GM21717 (cell line): ENCODE measurements around the gene WDR1.

ENCODE experiments used
- ATAC-seq: cut with Tn5 transposase; IDR thresholded peaks from one replicate; pipeline ENCODE4 v1.9.1; 2021; ENCODE audit warnings: mild to moderate bottlenecking, moderate library complexity; ENCODE audit not compliant: unreplicated experiment

Gene WDR1

DNA sequence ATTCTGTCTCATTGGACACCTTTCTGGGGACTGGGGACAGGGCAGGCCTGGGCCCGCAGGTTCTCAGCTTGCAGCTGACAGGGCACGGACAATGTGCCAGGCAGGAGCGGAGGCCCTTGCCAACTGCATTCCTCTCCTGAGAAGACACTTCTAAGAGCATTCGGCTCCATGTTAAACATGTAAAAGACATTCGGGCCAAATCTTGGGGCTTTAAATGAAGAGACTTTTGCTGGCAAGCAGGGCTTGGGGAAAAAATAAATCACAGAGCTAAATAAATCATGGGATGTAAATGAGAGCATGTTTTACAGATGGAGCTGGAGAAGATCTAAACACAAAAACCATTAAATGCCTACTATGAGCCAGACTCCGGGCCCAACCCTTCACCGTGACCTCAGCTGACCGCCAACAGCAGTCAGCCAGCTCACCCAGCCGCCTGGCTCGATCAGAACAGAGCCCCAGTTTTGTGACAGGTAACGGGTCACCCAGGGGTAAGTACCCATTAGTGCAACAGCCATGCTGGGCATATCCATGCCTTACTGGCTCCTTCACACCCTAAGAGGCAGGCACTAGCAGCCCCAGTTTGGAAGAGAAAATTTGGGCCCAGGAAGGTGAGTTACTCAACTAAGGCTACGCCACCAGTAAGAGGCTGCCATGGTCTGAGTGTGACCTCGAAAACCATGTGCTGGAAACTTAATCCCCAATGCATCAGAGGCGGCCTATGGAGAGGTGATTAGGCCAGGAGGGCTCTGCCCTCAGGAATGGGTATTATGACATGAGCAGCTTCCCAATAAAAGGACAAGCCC is 14.7 kb downstream of the WDR1 start:
- no peak for ATAC-seq

GRCh38 chr4:10100734-10101216 is 15.8 kb downstream of the WDR1 start:
- ATAC-seq = no peak

DNA sequence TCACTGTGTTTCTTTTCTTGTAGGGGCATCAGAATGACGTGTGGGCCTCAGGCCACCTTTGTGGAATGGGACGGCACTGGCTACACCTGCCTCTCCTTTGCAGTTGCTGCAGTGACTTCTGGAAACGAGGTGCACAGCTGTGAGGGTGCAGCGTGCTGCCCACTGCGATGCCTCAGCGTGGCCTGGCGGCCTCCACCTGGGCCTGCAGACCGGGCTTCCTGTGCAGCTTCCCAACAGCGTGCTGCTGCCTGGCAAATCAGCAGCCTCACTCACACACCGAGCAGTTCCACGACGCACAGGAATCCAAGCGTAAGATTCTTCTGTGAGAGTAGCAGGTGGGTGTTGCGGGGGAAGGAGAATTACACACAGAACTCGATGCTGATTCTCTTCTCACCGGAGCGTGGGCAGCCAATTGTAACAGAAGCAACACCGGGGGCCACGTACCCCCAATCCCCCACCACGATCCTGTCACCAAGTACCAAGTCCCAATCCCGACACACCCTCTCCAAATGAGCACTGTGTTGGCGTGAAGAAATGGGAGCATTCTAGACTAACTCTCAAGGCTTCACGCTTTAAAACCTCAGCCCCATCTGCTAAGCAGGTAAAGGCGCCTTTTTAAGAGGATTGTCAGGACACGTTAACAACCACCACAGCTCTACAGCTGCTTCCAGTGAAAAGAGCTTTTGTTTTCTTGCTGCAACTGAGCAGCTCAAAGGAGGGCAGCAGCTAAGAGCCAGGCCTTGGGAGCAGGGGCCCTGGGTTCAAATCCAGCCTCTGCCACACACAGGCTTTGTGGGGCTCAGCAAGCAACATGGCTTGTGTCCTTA is 16.9 kb downstream of the WDR1 start:
- ATAC-seq = no peak

DNA sequence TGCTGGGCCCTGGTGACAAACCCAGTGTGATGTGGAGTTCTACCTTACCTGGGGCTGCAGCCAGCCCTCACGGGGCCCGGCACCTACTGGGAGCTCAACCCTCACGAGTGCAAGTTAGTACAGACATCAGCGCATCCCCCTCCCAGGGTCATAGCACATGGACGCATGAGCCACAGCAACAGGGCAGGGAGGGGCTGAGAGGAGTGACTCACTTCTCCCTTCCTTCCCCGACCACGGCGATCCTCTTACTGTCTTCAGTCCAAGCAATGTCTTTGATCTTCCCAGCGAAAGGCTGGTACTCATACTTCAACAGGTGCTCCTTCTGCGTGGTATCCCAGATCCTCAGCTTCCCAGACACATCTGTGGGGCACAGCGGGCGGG is 17.8 kb downstream of the WDR1 start:
- no peak for ATAC-seq

DNA sequence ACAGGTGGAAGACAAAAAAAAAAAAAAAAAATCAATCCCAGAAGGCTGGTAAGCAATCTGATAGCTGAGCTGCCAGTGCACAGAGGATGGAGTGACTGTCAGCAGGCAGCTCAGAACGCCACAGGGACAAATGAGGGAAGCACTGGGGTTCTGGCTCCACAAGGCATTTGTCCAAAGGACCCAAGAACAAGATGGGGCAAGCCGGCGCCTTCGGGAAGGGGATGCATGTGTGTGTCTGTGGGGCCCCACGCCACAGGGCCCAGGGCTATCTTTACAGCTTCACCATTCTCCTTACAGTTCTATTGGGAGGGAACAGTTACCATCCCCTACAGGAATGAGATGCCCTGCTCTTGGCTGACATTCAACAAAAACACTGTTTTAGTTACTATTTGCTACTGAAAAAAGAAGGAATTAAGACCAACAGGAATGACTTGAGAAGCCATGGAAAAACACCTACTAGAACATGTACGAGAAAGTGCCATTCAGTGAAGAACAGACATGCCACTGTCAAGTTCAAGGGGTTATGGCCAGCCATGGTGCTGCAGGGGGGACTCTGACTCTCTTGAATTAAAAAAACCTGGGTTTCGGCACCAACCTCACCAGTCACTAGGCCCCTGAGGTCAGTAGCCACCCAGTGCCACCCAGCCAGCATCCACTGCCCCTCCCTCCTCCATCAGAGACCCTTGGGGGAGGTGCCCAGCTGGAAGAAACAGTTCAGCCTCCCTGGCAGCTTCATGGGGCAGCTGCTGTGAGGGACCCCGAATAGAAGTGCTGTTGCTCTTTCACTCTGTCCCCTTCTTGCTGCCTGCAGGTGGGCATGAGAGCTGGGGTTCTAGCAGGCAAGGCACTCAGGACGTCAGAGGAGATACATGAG is 18.5 kb downstream of the WDR1 start:
- no peak for ATAC-seq

DNA sequence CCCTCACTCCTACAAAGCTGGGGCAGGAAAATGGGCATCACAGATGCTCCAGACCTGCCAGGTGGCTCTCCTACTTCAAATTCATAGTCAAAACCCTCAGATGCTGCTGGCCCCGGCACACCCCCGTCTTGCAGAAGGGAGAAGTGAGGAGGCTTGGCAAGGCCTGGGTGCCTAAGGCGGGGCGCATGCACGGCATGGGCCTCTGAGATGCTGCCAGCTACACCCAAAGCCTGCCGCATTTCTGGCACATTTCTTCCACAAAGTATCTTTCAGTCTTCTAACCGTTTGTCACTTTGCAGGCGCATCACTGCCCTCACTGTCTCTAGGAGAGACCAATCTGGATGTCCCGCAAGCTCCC is 19.6 kb downstream of the WDR1 start:
- no peak for ATAC-seq

DNA sequence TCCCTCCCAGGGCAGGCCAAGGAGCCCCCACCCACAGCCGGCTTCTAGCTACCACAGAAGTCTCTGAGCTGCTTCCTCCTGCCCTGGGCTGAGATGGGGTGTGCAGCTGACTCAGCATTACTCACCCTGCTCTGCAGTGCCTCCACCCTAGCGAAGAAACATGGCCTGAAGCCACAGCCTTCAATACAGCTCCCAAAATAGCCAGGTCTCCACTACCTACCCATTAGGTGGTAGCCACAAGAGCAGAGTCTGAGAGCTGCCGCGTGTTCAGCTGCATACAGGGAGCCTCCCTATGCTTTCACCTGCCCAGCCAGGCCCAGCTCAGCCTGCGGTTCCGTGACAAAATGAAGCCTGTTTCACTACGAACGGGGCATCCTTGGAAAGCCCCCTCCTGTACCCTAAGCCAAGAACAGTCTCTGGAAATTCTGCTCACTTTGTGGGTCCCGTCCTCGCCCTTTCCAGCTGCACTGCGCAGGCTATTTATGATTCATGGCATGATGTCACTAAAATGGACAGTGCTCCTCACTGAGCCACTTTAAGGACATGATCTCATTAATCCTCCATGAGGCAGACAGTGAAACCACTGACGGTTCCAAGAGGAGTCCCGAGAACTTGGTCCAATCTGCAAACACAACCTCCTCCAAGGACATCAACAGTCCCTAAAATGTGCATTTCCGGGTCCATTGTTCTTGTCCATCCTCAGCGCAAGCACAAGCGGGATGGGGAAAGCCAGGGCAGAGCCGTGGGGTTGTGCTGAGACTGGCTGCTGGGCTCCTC is 20.2 kb downstream of the WDR1 start:
- ATAC-seq = peak; percentile 82

GRCh38 chr4:10095296-10095991 is 21.2 kb downstream of the WDR1 start:
- peak; percentile 6 for ATAC-seq

GRCh38 chr4:10094841-10095240 is 21.8 kb downstream of the WDR1 start:
- ATAC-seq = no peak

GRCh38 chr4:10093801-10094552 is 22.6 kb downstream of the WDR1 start:
- no peak for ATAC-seq

DNA sequence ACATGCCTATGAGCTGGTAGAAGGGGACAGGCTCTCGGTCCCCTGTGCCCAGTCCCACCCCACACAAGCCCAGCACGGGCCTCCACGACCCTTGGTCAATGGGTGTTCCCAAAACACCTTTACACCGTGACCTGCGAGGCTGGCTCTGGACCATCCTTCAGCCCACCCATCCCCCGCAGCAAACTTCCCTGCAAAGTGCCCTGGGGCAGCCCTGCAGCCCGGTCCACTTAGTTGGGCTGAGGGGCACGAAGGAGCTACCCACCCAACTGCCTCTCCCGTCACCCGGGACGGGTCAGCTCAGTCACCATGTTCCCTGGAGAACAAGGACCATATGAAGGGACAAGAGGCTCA is 23.4 kb downstream of the WDR1 start:
- no peak for ATAC-seq

- no peak for ATAC-seq
Observed at GRCh38 chr4:10092481-10093270, 23.9 kb downstream of the WDR1 start.

DNA sequence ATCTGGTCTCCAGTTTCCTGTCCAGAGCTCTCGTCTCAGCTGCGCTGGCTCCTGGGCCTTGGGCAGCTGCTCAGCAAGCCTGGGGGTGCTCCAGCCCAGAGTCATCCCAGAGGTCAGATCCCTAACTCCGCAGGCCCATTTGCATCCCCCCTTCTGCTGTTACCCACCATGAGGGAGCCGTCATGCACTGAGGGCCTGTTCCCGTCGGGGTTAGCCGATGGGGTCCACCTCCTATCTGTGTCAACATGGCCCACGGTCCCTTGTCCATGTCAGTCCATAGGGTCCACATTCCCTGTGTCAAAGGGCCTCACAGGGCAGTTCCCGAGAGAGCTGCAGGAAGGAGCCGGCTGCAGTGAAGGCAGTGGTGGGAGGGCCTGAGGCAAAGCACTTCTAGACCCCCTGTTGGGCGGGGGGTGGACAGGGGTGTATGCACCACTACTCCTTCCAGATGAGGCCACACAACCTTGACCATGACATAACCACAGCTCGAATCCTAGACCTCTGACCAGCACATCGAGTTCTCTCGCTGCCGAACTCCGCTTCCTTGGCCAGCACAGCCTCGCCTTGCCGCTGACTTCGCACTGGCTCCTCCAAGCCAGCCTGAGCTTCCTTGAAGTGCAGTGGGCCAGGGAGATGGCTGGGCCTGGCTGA is 24.9 kb downstream of the WDR1 start:
- ATAC-seq = no peak

GRCh38 chr4:10090467-10091250 is 25.9 kb downstream of the WDR1 start:
- ATAC-seq = no peak

- ATAC-seq = no peak
Observed at GRCh38 chr4:10089346-10089745, 27.3 kb downstream of the WDR1 start.

GRCh38 chr4:10088135-10089010 is 28.2 kb downstream of the WDR1 start:
- ATAC-seq = no peak
